HCT116 (cell line): ENCODE results near the gene PARM1. TPM values are rescaled to one million over a fixed set of nuclear protein-coding genes. Genes with fewer than 3 reads are reported as not detected.

Source experiments
- ATAC-seq: fragments of 200-7000 bp; cut with Tn5 transposase; 2 replicates; pipeline ENCODE4 v1.9.1; 2020; ENCODE audit warnings: mild to moderate bottlenecking, moderate library complexity
- BruUV-seq: library from RNA; stranded (reverse); fragments of 400-500 nt; replicated peaks from 2 replicates; lab custom pipeline; 2021; lab: Mats Ljungman, UMichigan
- CTCF ChIA-PET: fragments of 300-600 bp; sonication (Branson Sonifier 250); formaldehyde crosslinking; loops from one replicate; lab custom pipeline; 2021; ENCODE audit warnings: antibody characterized with exemption; lab: Charles Lee
- POLR2A ChIA-PET: fragments of 300-600, 350-600 bp; sonication (Branson Sonifier 250); formaldehyde crosslinking; loops from one replicate; lab custom pipeline; 2021; ENCODE audit warnings: antibody characterized with exemption; lab: Charles Lee
- RAD21 ChIA-PET, 2 experiments: fragments of 300-600 bp; sonication (Branson Sonifier 250); formaldehyde crosslinking; loops; one replicate each; lab custom pipeline; 2023; ENCODE audit warnings: low total read pairs in 2 of 2; ENCODE audit not compliant: uncharacterized antibody in 2 of 2, unreplicated experiment in 2 of 2, low non-redundant PET in 1 of 2; lab: Charles Lee
- DNase-seq: peaks from one replicate; pipeline ENCODE4 v3.0.0-alpha.2; 2010; ENCODE audit warnings: low read depth, low spot score
- H2AFZ ChIP-seq: fragments of 200-600 bp; shearing (Covaris generic), sonication (generic); 2 replicates; pipeline ENCODE4 v1.6.1; 2017; ENCODE audit warnings: low read depth, mixed run types, mixed read lengths, antibody characterized with exemption, low read length; ENCODE audit not compliant: poor library complexity, severe bottlenecking
- H3K27ac ChIP-seq: 2 replicates; pipeline ENCODE4 v1.5.1; 2012; ENCODE audit warnings: low read depth, low read length
- H3K27me3 ChIP-seq: fragments of 200-600 bp; sonication (generic); 2 replicates; pipeline ENCODE4 v1.6.1; 2016; ENCODE audit warnings: mixed run types, low read length, mixed read lengths; ENCODE audit not compliant: insufficient read depth
- H3K36me3 ChIP-seq, 2 experiments: fragments of 200-500 bp in 1 of 2; fragments of 200-600 bp in 1 of 2; sonication (Bioruptor generic) in 1 of 2; sonication (generic) in 1 of 2; 2 replicates each; pipeline versions ENCODE4 v1.5.1 to v1.6.1; 2014 to 2016; ENCODE audit warnings: low read length in 2 of 2, inconsistent platforms in 1 of 2, mixed read lengths in 1 of 2, mixed run types in 1 of 2; ENCODE audit not compliant: insufficient read depth in 2 of 2, control insufficient read depth in 1 of 2
- H3K4me1 ChIP-seq, 2 experiments: fragments of 200-600 bp in 1 of 2; sonication (generic) in 1 of 2; 2 replicates each; pipeline versions ENCODE4 v1.5.1 to v1.6.1; 2012 to 2017; ENCODE audit warnings: low read length in 2 of 2, inconsistent platforms in 1 of 2, mild to moderate bottlenecking in 1 of 2, mixed read lengths in 1 of 2, mixed run types in 1 of 2, moderate library complexity in 1 of 2; ENCODE audit not compliant: insufficient read depth in 2 of 2, control insufficient read depth in 1 of 2
- H3K4me2 ChIP-seq: fragments of 200-600 bp; sonication (generic); 2 replicates; pipeline ENCODE4 v1.6.1; 2017; ENCODE audit warnings: mixed run types, low read length, mixed read lengths
- H3K4me3 ChIP-seq, 2 experiments: fragments of 200-600 bp in 1 of 2; sonication (generic) in 1 of 2; replicated peaks in 1 of 2; 2 replicates each; pipeline ENCODE4 v1.5.1; 2011 to 2016; ENCODE audit warnings: low read length in 2 of 2, control low read depth in 1 of 2, low read depth in 1 of 2, mild to moderate bottlenecking in 1 of 2, mixed read lengths in 1 of 2, mixed run types in 1 of 2
- H3K79me2 ChIP-seq: fragments of 200-600 bp; sonication (generic); 2 replicates; pipeline ENCODE4 v1.6.1; 2017; ENCODE audit warnings: mild to moderate bottlenecking, mixed run types, low read length, moderate library complexity, mixed read lengths; ENCODE audit not compliant: insufficient read depth
- H3K9ac ChIP-seq: fragments of 200-600 bp; sonication (generic); 2 replicates; pipeline ENCODE4 v1.6.1; 2016; ENCODE audit warnings: low read length, mixed read lengths
- H3K9me2 ChIP-seq: fragments of 200-600 bp; sonication (generic), shearing (Covaris generic); 2 replicates; pipeline ENCODE4 v1.6.1; 2017; ENCODE audit warnings: mixed run types, mild to moderate bottlenecking, moderate library complexity; ENCODE audit not compliant: insufficient read depth
- H3K9me3 ChIP-seq, 2 experiments: fragments of 200-500 bp in 1 of 2; fragments of 200-600 bp in 1 of 2; sonication (Bioruptor generic) in 1 of 2; sonication (generic) in 1 of 2; 2 replicates each; pipeline ENCODE4 v1.6.1; 2014 to 2017; ENCODE audit warnings: low read length in 2 of 2, mixed read lengths in 2 of 2, inconsistent platforms in 1 of 2, low read depth in 1 of 2, mild to moderate bottlenecking in 1 of 2, mixed run types in 1 of 2, moderate library complexity in 1 of 2; ENCODE audit not compliant: control insufficient read depth in 1 of 2, insufficient read depth in 1 of 2
- H4K20me1 ChIP-seq: fragments of 200-600 bp; sonication (generic), shearing (Covaris generic); 2 replicates; pipeline ENCODE4 v1.6.1; 2017; ENCODE audit warnings: mixed run types, mild to moderate bottlenecking, moderate library complexity; ENCODE audit not compliant: insufficient read depth
- EGR1 ChIP-seq: IDR thresholded peaks from 2 replicates; pipeline ENCODE4 v1.6.1; 2012; ENCODE audit warnings: low read depth
- ELF1 ChIP-seq: IDR thresholded peaks from 2 replicates; pipeline ENCODE4 v1.6.1; 2012; ENCODE audit warnings: low read depth, borderline replicate concordance
- FOSL1 ChIP-seq: IDR thresholded peaks from 2 replicates; pipeline ENCODE4 v1.6.1; 2012; ENCODE audit warnings: low read depth
- JUND ChIP-seq: IDR thresholded peaks from 2 replicates; pipeline ENCODE4 v1.6.1; 2012
- SIN3A ChIP-seq: IDR thresholded peaks from 2 replicates; pipeline ENCODE4 v1.6.1; 2012; ENCODE audit warnings: low read depth
- SP1 ChIP-seq: IDR thresholded peaks from 2 replicates; pipeline ENCODE4 v1.6.1; 2012; ENCODE audit warnings: low read depth
- SRF ChIP-seq: IDR thresholded peaks from 2 replicates; pipeline ENCODE4 v1.6.1; 2012; ENCODE audit warnings: low read depth
- intact Hi-C: fragments of 100-400 bp; cut with micrococcal nuclease; formaldehyde crosslinking; loops from 2 replicates; pipeline ENCODE4 v1.10.0; 2022
- total RNA-seq: library from RNA; stranded (reverse); gene quantifications from one replicate; pipeline ENCODE4 v1.2.1, GENCODE V29; 2021; ENCODE audit not compliant: unreplicated experiment
- TF ChIP-seq, protein P1 (sequence below), 3 experiments: fragments of 200-600 bp in 1 of 3; sonication (generic) in 1 of 3; IDR thresholded peaks in 2 of 3; conservative IDR thresholded peaks in 1 of 3; 2 replicates each; pipeline ENCODE4 v1.5.1; 2012 to 2017; ENCODE audit warnings: low read depth in 2 of 3, low read length in 2 of 3, antibody characterized with exemption in 1 of 3, borderline replicate concordance in 1 of 3, control low read depth in 1 of 3, mild to moderate bottlenecking in 1 of 3, mixed read lengths in 1 of 3, mixed run types in 1 of 3, moderate library complexity in 1 of 3; ENCODE audit not compliant: insufficient read depth in 1 of 3
- TF ChIP-seq, protein P2 (sequence below): IDR thresholded peaks from 2 replicates; pipeline ENCODE4 v1.6.1; 2012; ENCODE audit warnings: low read depth
- TF ChIP-seq, protein P3 (sequence below): IDR thresholded peaks from 2 replicates; pipeline ENCODE4 v1.6.1; 2011; ENCODE audit warnings: mild to moderate bottlenecking, low read length, moderate library complexity; ENCODE audit not compliant: insufficient replicate concordance; ENCODE audit errors: extremely low read depth

The PARM1 gene
- total RNA-seq, 1 experiment from 2014 or later, result 11.7 TPM

DNA sequence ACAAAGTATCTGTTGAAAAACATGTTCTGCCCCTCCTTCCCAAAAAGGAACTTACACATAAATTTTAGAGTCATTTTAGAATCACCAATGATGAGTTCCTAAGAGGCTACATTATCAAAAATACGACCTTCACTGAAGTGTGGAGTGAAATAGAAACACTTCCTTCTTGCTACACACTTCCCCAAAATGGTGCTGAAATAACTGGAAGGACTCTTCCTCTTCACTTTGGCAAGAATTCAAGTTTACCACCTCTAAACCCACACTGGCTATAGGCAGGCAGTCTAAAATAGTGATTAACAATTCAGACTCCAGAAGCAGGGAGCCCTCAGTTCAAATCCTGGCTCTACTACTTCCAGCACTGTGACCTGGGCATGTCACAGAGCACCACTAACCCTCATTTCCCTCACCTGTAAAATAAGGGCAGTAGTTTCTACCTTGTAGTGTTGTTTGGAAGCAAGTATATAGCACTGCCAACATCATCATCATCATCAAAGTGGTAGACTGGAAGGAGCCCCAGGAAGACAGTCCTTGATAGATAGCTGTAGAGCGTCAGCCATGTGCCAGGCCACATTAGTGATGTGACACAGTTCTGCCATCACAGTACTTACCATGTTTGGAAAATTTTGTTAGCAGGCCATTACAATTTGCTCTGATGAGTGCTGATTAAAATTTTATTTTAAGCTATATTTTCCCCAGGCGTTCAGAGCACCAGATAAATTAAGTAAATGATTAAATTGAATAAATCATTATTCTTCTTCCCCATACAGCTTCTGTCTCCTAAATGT, 103.3 kb downstream of the PARM1 start:
- no peaks in the 10 kb centered on the region for H4K20me1 ChIP-seq
- no peak overlapping the region for H3K4me3 ChIP-seq
- TF ChIP-seq JUND (no peak), SRF (no peak), EGR1 (no peak), SP1 (no peak), SIN3A (no peak), FOSL1 (no peak), ELF1 (no peak)
- TF ChIP-seq, protein P1, sequence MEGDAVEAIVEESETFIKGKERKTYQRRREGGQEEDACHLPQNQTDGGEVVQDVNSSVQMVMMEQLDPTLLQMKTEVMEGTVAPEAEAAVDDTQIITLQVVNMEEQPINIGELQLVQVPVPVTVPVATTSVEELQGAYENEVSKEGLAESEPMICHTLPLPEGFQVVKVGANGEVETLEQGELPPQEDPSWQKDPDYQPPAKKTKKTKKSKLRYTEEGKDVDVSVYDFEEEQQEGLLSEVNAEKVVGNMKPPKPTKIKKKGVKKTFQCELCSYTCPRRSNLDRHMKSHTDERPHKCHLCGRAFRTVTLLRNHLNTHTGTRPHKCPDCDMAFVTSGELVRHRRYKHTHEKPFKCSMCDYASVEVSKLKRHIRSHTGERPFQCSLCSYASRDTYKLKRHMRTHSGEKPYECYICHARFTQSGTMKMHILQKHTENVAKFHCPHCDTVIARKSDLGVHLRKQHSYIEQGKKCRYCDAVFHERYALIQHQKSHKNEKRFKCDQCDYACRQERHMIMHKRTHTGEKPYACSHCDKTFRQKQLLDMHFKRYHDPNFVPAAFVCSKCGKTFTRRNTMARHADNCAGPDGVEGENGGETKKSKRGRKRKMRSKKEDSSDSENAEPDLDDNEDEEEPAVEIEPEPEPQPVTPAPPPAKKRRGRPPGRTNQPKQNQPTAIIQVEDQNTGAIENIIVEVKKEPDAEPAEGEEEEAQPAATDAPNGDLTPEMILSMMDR (IDR thresholded peaks at IDR 0.05 in 2 of 3, conservative IDR thresholded peaks at IDR 0.05 in 1 of 3; ENCODE audit: borderline replicate concordance in 1 of 3, insufficient read depth in 1 of 3, low read depth in 2 of 3, low read length in 2 of 3), result no peak
- TF ChIP-seq, protein P2, sequence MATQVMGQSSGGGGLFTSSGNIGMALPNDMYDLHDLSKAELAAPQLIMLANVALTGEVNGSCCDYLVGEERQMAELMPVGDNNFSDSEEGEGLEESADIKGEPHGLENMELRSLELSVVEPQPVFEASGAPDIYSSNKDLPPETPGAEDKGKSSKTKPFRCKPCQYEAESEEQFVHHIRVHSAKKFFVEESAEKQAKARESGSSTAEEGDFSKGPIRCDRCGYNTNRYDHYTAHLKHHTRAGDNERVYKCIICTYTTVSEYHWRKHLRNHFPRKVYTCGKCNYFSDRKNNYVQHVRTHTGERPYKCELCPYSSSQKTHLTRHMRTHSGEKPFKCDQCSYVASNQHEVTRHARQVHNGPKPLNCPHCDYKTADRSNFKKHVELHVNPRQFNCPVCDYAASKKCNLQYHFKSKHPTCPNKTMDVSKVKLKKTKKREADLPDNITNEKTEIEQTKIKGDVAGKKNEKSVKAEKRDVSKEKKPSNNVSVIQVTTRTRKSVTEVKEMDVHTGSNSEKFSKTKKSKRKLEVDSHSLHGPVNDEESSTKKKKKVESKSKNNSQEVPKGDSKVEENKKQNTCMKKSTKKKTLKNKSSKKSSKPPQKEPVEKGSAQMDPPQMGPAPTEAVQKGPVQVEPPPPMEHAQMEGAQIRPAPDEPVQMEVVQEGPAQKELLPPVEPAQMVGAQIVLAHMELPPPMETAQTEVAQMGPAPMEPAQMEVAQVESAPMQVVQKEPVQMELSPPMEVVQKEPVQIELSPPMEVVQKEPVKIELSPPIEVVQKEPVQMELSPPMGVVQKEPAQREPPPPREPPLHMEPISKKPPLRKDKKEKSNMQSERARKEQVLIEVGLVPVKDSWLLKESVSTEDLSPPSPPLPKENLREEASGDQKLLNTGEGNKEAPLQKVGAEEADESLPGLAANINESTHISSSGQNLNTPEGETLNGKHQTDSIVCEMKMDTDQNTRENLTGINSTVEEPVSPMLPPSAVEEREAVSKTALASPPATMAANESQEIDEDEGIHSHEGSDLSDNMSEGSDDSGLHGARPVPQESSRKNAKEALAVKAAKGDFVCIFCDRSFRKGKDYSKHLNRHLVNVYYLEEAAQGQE, result no peak
- TF ChIP-seq, protein P3, sequence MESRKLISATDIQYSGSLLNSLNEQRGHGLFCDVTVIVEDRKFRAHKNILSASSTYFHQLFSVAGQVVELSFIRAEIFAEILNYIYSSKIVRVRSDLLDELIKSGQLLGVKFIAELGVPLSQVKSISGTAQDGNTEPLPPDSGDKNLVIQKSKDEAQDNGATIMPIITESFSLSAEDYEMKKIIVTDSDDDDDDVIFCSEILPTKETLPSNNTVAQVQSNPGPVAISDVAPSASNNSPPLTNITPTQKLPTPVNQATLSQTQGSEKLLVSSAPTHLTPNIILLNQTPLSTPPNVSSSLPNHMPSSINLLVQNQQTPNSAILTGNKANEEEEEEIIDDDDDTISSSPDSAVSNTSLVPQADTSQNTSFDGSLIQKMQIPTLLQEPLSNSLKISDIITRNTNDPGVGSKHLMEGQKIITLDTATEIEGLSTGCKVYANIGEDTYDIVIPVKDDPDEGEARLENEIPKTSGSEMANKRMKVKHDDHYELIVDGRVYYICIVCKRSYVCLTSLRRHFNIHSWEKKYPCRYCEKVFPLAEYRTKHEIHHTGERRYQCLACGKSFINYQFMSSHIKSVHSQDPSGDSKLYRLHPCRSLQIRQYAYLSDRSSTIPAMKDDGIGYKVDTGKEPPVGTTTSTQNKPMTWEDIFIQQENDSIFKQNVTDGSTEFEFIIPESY, result no peak
- TF ChIP-seq, all 23 proteins: peak for 0
- no peak for DNase-seq
- Histone ChIP-seq H3K27ac (no peak overlapping the region), H3K9me3 (no peaks in the 10 kb centered on the region), H3K4me2 (no peak overlapping the region), H2AFZ (no peak overlapping the region), H3K79me2 (no peaks in the 10 kb centered on the region), H3K36me3 (no peaks in the 10 kb centered on the region), H3K4me1 (no peaks in the 10 kb centered on the region), H3K9me2 (no peaks in the 10 kb centered on the region), H3K9ac (no peak overlapping the region), H3K27me3 (no peaks in the 10 kb centered on the region)
- no TSS peak for BruUV-seq
- intact Hi-C loops, result no loop called here
- ATAC-seq, result no peak
- CTCF ChIA-PET, result no interaction called here
- POLR2A ChIA-PET, result no interaction called here
- RAD21 ChIA-PET, result no interaction called here
